ENCODE measurements around the gene AP3S1.

Gene AP3S1

GRCh38 chr5:115800108-115800507 is 41.6 kb upstream of the AP3S1 start:
- no peak overlapping the region for H3K4me3 ChIP-seq (ENCODE audit: low read length in 2 of 2)
- H2BK5ac ChIP-seq (ENCODE audit: low read length) = no peak overlapping the region
- no peaks in the 10 kb centered on the region for H3K9me3 ChIP-seq (replicated peaks in 1 of 2; ENCODE audit: control insufficient read depth in 2 of 2, insufficient read depth in 1 of 2, low read depth in 1 of 2, low read length in 2 of 2)
- no peak overlapping the region for H3K14ac ChIP-seq (ENCODE audit: low read length)
- no peaks in the 10 kb centered on the region for H3K4me1 ChIP-seq (ENCODE audit: control insufficient read depth in 2 of 2, insufficient read depth in 1 of 2, low read depth in 1 of 2, low read length in 2 of 2)
- WGBS, 2 donors (ENCODE audit: extremely low coverage in 2 of 2, insufficient read length in 2 of 2, insufficient replicate concordance in 1 of 2) = no CpG with 5 or more reads among the region's 2 CpGs
- no peak overlapping the region for H3K18ac ChIP-seq (ENCODE audit: low read length)
- H3K4me2 ChIP-seq (ENCODE audit: insufficient read depth, low read length, poor library complexity, severe bottlenecking) = no peak overlapping the region
- H4K91ac ChIP-seq (ENCODE audit: low read depth, low read length, poor library complexity) = no peak overlapping the region
- H4K8ac ChIP-seq (ENCODE audit: low read depth, low read length) = no peak overlapping the region
- no peak for DNase-seq (ENCODE audit: low spot score)
- no peak overlapping the region for H3K4ac ChIP-seq (ENCODE audit: low read length)
- no peak overlapping the region for H3K27ac ChIP-seq (replicated peaks; ENCODE audit: low read length)
- H2AFZ ChIP-seq (ENCODE audit: low read length) = no peak overlapping the region
- H2BK120ac ChIP-seq (ENCODE audit: low read depth, low read length) = no peak overlapping the region
- no peak overlapping the region for H2AK5ac ChIP-seq (ENCODE audit: low read depth, low read length)
- no peaks in the 10 kb centered on the region for H3K27me3 ChIP-seq (ENCODE audit: control insufficient read depth in 3 of 3, insufficient read depth in 3 of 3, low read depth in 1 of 3, low read length in 3 of 3)
- H2BK15ac ChIP-seq (ENCODE audit: low read length) = no peak overlapping the region
- peaks cover 0 to 7% of the 10 kb centered on the region in 2 donors for H3K36me3 ChIP-seq (replicated peaks in 1 of 2; ENCODE audit: control insufficient read depth in 2 of 2, insufficient read depth in 2 of 2, low read length in 2 of 2)
- H3K23ac ChIP-seq (ENCODE audit: low read depth, low read length, poor library complexity) = no peak overlapping the region
- no peaks in the 10 kb centered on the region for H3K79me1 ChIP-seq (ENCODE audit: low read depth, low read length)
- no peak overlapping the region for H2BK12ac ChIP-seq (ENCODE audit: low read length)
- no peak overlapping the region for H3K9ac ChIP-seq (ENCODE audit: low read depth, low read length, poor library complexity)

GRCh38 chr5:115801152-115801551 is 40.6 kb upstream of the AP3S1 start:
- no peak overlapping the region for H4K91ac ChIP-seq (ENCODE audit: low read depth, low read length, poor library complexity)
- H2BK120ac ChIP-seq (ENCODE audit: low read depth, low read length) = no peak overlapping the region
- no peak overlapping the region for H3K23ac ChIP-seq (ENCODE audit: low read depth, low read length, poor library complexity)
- H3K27ac ChIP-seq (replicated peaks; ENCODE audit: low read length) = no peak overlapping the region
- H2AFZ ChIP-seq (ENCODE audit: low read length) = no peak overlapping the region
- DNase-seq (ENCODE audit: low spot score) = no peak
- H2BK5ac ChIP-seq (ENCODE audit: low read length) = no peak overlapping the region
- H3K14ac ChIP-seq (ENCODE audit: low read length) = no peak overlapping the region
- H4K8ac ChIP-seq (ENCODE audit: low read depth, low read length) = no peak overlapping the region
- H3K4me2 ChIP-seq (ENCODE audit: insufficient read depth, low read length, poor library complexity, severe bottlenecking) = no peak overlapping the region
- no CpG with 5 or more reads among the region's 2 CpGs for WGBS, 2 donors (ENCODE audit: extremely low coverage in 2 of 2, insufficient read length in 2 of 2, insufficient replicate concordance in 1 of 2)
- H3K18ac ChIP-seq (ENCODE audit: low read length) = no peak overlapping the region
- H3K36me3 ChIP-seq (replicated peaks in 1 of 2; ENCODE audit: control insufficient read depth in 2 of 2, insufficient read depth in 2 of 2, low read length in 2 of 2) = peaks cover 0 to 17% of the 10 kb centered on the region in 2 donors
- H2BK15ac ChIP-seq (ENCODE audit: low read length) = no peak overlapping the region
- no peaks in the 10 kb centered on the region for H3K79me1 ChIP-seq (ENCODE audit: low read depth, low read length)
- H2AK5ac ChIP-seq (ENCODE audit: low read depth, low read length) = no peak overlapping the region
- no peak overlapping the region for H3K4ac ChIP-seq (ENCODE audit: low read length)
- H2BK12ac ChIP-seq (ENCODE audit: low read length) = no peak overlapping the region
- H3K4me3 ChIP-seq (ENCODE audit: low read length in 2 of 2) = no peak overlapping the region
- no peaks in the 10 kb centered on the region for H3K4me1 ChIP-seq (ENCODE audit: control insufficient read depth in 2 of 2, insufficient read depth in 1 of 2, low read depth in 1 of 2, low read length in 2 of 2)
- H3K9ac ChIP-seq (ENCODE audit: low read depth, low read length, poor library complexity) = no peak overlapping the region
- no peaks in the 10 kb centered on the region for H3K9me3 ChIP-seq (replicated peaks in 1 of 2; ENCODE audit: control insufficient read depth in 2 of 2, insufficient read depth in 1 of 2, low read depth in 1 of 2, low read length in 2 of 2)
- no peaks in the 10 kb centered on the region for H3K27me3 ChIP-seq (ENCODE audit: control insufficient read depth in 3 of 3, insufficient read depth in 3 of 3, low read depth in 1 of 3, low read length in 3 of 3)

GRCh38 chr5:115801984-115802383 is 39.8 kb upstream of the AP3S1 start:
- Histone ChIP-seq H4K91ac (ENCODE audit: low read depth, low read length, poor library complexity) (no peak overlapping the region), H3K4me3 (ENCODE audit: low read length in 2 of 2) (peak overlapping the region in 1 of 2 donors; percentile 44), H3K27me3 (ENCODE audit: control insufficient read depth in 3 of 3, insufficient read depth in 3 of 3, low read depth in 1 of 3, low read length in 3 of 3) (no peaks in the 10 kb centered on the region), H2BK120ac (ENCODE audit: low read depth, low read length) (no peak overlapping the region), H2AFZ (ENCODE audit: low read length) (no peak overlapping the region), H2BK5ac (ENCODE audit: low read length) (no peak overlapping the region), H3K9me3 (replicated peaks in 1 of 2; ENCODE audit: control insufficient read depth in 2 of 2, insufficient read depth in 1 of 2, low read depth in 1 of 2, low read length in 2 of 2) (no peaks in the 10 kb centered on the region), H3K23ac (ENCODE audit: low read depth, low read length, poor library complexity) (no peak overlapping the region), H2AK5ac (ENCODE audit: low read depth, low read length) (no peak overlapping the region), H3K36me3 (replicated peaks in 1 of 2; ENCODE audit: control insufficient read depth in 2 of 2, insufficient read depth in 2 of 2, low read length in 2 of 2) (peaks cover 0 to 26% of the 10 kb centered on the region in 2 donors), H2BK12ac (ENCODE audit: low read length) (no peak overlapping the region), H3K4ac (ENCODE audit: low read length) (no peak overlapping the region), H3K9ac (ENCODE audit: low read depth, low read length, poor library complexity) (no peak overlapping the region), H3K18ac (ENCODE audit: low read length) (no peak overlapping the region), H2BK15ac (ENCODE audit: low read length) (no peak overlapping the region), H3K4me2 (ENCODE audit: insufficient read depth, low read length, poor library complexity, severe bottlenecking) (no peak overlapping the region), H3K79me1 (ENCODE audit: low read depth, low read length) (no peaks in the 10 kb centered on the region), H4K8ac (ENCODE audit: low read depth, low read length) (no peak overlapping the region), H3K27ac (replicated peaks; ENCODE audit: low read length) (no peak overlapping the region), H3K4me1 (ENCODE audit: control insufficient read depth in 2 of 2, insufficient read depth in 1 of 2, low read depth in 1 of 2, low read length in 2 of 2) (no peaks in the 10 kb centered on the region), H3K14ac (ENCODE audit: low read length) (no peak overlapping the region)
- no CpG with 5 or more reads among the region's 1 CpG for WGBS, 2 donors (ENCODE audit: extremely low coverage in 2 of 2, insufficient read length in 2 of 2, insufficient replicate concordance in 1 of 2)
- no peak for DNase-seq (ENCODE audit: low spot score)

- H3K4me1 ChIP-seq (ENCODE audit: control insufficient read depth in 2 of 2, insufficient read depth in 1 of 2, low read depth in 1 of 2, low read length in 2 of 2) = no peaks in the 10 kb centered on the region
- no peak overlapping the region for H3K4me2 ChIP-seq (ENCODE audit: insufficient read depth, low read length, poor library complexity, severe bottlenecking)
- no peaks in the 10 kb centered on the region for H3K79me1 ChIP-seq (ENCODE audit: low read depth, low read length)
- no CpG with 5 or more reads among the region's 2 CpGs for WGBS, 2 donors (ENCODE audit: extremely low coverage in 2 of 2, insufficient read length in 2 of 2, insufficient replicate concordance in 1 of 2)
- no peak overlapping the region for H2BK12ac ChIP-seq (ENCODE audit: low read length)
- no peaks in the 10 kb centered on the region for H3K9me3 ChIP-seq (replicated peaks in 1 of 2; ENCODE audit: control insufficient read depth in 2 of 2, insufficient read depth in 1 of 2, low read depth in 1 of 2, low read length in 2 of 2)
- no peak overlapping the region for H3K9ac ChIP-seq (ENCODE audit: low read depth, low read length, poor library complexity)
- H3K27ac ChIP-seq (replicated peaks; ENCODE audit: low read length) = no peak overlapping the region
- H3K23ac ChIP-seq (ENCODE audit: low read depth, low read length, poor library complexity) = no peak overlapping the region
- peaks cover 2 to 76% of the 10 kb centered on the region in 2 donors for H3K36me3 ChIP-seq (replicated peaks in 1 of 2; ENCODE audit: control insufficient read depth in 2 of 2, insufficient read depth in 2 of 2, low read length in 2 of 2)
- no peaks in the 10 kb centered on the region for H3K27me3 ChIP-seq (ENCODE audit: control insufficient read depth in 3 of 3, insufficient read depth in 3 of 3, low read depth in 1 of 3, low read length in 3 of 3)
- DNase-seq (ENCODE audit: low spot score) = no peak
- H4K8ac ChIP-seq (ENCODE audit: low read depth, low read length) = no peak overlapping the region
- no peak overlapping the region for H3K4ac ChIP-seq (ENCODE audit: low read length)
- H2BK120ac ChIP-seq (ENCODE audit: low read depth, low read length) = no peak overlapping the region
- no peak overlapping the region for H3K18ac ChIP-seq (ENCODE audit: low read length)
- H2AFZ ChIP-seq (ENCODE audit: low read length) = no peak overlapping the region
- H2BK15ac ChIP-seq (ENCODE audit: low read length) = no peak overlapping the region
- H2BK5ac ChIP-seq (ENCODE audit: low read length) = no peak overlapping the region
- H3K14ac ChIP-seq (ENCODE audit: low read length) = no peak overlapping the region
- no peak overlapping the region for H2AK5ac ChIP-seq (ENCODE audit: low read depth, low read length)
- no peak overlapping the region for H3K4me3 ChIP-seq (ENCODE audit: low read length in 2 of 2)
- H4K91ac ChIP-seq (ENCODE audit: low read depth, low read length, poor library complexity) = no peak overlapping the region
Measured at GRCh38 chr5:115806986-115807653, 34.6 kb upstream of the AP3S1 start.
